Activated CD8-positive, alpha-beta memory T cell treated with anti-CD3 and anti-CD28 coated beads for 4 hours (primary cell): ENCODE measurements around the gene PPHLN1.

Experiments used
- DNase-seq, 2 donors: peaks; one replicate each; pipeline ENCODE4 v3.0.0-alpha.2; 2020; ENCODE audit warnings: low read depth in 2 of 2

PPHLN1 gene

DNA sequence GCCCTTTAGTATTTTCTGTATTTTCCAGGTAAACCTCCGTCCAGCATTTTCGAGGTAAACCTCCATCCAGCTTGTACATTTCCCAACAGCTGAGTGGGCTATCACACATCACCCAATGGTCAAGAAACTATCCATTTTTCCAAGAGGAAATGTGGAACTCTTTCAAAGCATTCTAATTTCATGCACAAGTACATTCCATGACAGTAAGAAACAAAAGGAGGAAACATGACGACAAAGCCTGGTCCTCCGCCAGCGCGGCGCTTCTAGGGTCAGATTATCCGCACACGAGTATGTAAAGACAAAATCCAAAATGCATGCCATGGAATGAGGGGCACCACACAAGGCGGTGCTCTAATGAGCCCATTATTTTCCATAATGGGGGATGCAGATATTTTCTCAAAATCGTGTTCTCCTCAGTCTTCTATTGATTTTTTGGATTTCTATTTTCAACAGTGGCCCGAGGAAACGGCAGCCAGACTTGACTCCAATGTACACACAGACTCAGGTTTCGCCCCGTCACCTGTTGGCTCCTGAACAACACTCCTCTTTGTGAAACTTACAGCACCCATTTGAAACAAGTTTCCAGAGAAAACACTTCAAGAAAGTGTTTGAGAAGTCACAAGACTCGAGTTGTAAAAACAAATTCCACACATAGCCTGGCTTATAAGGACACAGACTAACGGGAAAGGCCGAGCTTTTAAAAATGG, 156.2 kb downstream of the PPHLN1 start:
- no peak for DNase-seq

DNA sequence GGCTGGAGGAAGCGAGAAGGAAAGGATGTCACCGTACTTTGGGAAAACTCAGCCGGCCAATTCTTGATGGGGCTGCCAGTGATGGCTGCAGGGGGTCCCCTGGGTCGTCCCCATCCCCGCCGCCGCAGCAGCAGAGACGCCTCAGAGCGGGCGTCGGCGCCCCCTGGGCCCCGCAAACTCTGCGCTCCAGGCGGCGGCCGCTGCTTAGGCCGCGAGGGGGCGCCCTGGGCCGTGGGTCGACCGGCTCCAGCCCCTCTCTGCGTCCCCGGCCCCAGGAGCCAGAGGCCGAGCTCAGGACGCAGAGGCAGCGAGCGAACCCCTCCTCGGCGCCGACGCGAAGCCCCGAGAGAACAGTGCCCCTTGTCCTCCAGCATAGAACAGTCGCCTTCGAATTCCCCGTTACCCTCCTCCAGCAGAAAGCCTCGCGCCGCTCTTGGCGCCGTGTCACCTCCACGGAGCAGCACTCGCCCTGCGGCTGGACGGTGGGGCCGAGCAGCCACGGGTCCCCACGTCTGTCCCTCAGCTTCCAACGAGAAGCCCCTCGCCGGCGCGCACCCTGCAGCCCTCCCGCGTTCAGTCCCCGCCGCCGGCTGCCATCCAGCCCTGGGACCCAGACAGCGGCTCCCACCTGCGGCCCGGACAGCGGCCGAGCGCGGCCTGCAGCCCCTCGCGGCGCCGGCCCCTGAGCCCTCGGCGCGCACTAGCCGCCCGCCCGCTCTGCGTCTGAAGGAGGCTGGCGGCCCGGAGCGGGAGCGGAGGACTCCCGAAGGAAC, 157.0 kb downstream of the PPHLN1 start:
- DNase-seq = no peak

DNA sequence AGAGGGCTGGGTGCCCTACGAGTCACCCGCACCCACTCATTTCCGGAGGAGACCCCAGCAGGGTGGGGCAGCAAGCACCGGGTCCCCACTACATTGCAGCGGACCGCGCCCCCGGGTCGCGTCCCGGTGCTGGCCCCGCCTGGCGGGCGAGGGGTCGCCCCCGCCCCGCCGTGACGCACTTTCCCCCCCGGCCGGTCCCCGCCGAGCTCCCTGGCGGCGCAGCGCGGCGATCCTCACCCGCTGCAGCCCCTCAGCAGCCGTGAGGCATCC, 157.5 kb downstream of the PPHLN1 start:
- DNase-seq = no peak

DNA sequence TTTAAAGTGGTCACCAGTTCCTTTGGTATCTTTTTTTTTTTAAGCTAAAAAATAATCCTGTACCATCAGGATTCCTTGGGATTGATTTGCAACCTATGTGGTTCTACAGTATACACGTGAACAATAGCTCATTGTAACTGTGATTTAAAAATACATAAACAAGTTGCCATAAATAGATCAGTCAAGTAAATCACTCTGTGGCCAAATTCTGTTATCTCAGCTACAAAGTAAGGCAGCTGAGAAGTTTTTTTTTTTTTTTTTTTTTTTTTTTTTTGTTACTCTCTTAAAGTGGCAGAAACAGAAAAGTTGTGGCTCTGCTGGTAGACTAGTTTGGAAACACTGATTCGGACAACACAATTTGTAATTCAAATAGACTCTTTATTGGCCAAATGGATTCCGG, 159.0 kb downstream of the PPHLN1 start:
- no peak for DNase-seq

DNA sequence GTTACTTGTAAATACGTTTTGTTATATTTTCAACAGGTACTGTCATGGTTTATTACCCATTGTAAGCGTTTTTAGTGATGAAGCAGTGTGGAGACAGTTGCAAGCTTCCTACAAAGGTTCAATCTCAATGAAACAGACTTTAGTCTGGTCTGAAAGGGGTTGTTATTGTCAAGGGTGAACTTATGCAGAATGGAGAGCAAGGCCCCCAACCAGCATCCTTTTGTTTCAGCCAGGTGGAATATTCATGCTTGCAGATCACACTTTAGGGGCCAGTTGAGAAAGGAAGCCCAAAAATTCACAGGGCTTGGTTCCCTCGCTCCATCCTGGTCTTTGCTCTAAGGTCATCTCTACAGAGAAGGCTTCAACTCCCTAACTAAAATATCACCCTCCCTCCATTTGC, 159.9 kb downstream of the PPHLN1 start:
- no peak for DNase-seq

DNA sequence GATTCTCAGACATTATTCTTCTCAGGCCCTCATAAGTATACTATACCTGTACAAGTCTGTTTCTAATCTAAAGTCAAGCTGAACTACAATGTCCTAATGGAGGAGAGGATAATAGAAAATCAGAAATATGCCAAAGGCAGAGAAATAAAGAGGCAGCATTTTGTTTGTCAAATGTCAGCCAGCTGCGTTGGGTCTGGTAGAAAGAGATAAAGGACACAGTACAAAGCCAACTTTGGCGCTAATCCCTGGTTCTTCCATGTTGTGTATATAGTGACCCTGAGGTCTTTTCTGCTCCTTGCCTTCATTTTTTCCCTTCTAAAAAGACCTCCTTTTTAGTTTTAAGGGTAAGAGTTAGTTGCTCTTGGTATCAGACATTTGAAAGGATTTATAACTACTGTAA, 160.4 kb downstream of the PPHLN1 start:
- DNase-seq = no peak

DNA sequence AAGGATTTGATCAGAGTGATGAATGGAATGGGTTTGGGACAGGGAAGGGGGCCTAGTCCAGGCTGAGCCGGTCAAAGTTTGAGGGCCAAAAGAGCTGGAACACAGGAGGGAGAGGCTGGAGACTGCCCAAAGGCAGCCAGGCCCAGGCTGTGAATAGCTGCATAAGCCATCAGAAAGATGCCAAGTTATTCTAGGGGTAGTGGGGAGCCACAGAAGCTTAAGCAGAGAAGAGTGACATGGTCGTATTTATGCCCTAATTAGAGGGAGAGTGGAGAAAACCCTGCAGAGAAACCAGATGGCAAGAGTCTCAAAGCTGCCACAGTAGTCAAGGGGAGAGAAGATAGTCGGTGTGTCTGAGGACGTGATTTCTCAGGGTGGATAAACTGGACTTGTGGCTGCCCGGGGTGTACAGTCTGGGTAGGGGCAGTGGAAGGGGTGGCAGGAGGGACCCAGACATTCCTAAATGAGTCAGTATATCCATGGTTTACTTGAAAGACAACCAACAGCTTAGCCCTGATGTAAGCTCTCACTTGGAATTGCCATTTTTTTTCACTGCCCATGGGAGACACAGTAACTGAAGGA, 164.4 kb downstream of the PPHLN1 start:
- no peak for DNase-seq
